Left lung (tissue), 10 donors: ENCODE results near the gene TUBAL3. TPM values are rescaled to one million over a fixed set of nuclear protein-coding genes. Genes with fewer than 3 reads are reported as not detected.

ENCODE experiments used
- ATAC-seq: fragments of 200-7000 bp; cut with Tn5 transposase; one replicate; pipeline ENCODE4 v1.9.1; 2020; ENCODE audit warnings: moderate library complexity
- DNase-seq, 4 donors: peaks; one replicate each; pipeline ENCODE4 v3.0.0-alpha.2; 2013 to 2020
- H3K27ac ChIP-seq, 2 donors: fragments of 200-600 bp; sonication (generic) in 1 of 2; one replicate each; pipeline versions ENCODE4 v1.5.0 to v1.8.0; 2020 to 2021
- H3K27me3 ChIP-seq, 2 donors: fragments of 200-600 bp; sonication (generic) in 1 of 2; one replicate each; pipeline versions ENCODE4 v1.5.0 to v1.8.0; 2020 to 2021
- H3K36me3 ChIP-seq, 2 donors: fragments of 200-600 bp; sonication (generic) in 1 of 2; one replicate each; pipeline versions ENCODE4 v1.5.0 to v1.8.0; 2020 to 2021
- H3K4me1 ChIP-seq, 2 donors: fragments of 200-600 bp; one replicate each; pipeline ENCODE4 v1.8.0; 2021
- H3K4me3 ChIP-seq, 2 donors: fragments of 200-600 bp; sonication (generic) in 1 of 2; one replicate each; pipeline versions ENCODE4 v1.5.0 to v1.8.0; 2020 to 2021; ENCODE audit warnings: mild to moderate bottlenecking in 1 of 2
- H3K9me3 ChIP-seq, 2 donors: fragments of 200-600 bp; sonication (generic) in 1 of 2; one replicate each; pipeline versions ENCODE4 v1.5.0 to v1.8.0; 2020 to 2021
- intact Hi-C, 2 donors: fragments of 100-400 bp; cut with DNase I; formaldehyde crosslinking; loops; one replicate each; pipeline versions ENCODE4 v1.11.2 to v1.14.2; 2022
- polyA plus RNA-seq, 6 donors: library from polyadenylated mRNA; unstranded; fragments of 120-200 nt; gene quantifications; one replicate each; pipeline ENCODE4 v1.2.1, GENCODE V29; 2013; ENCODE audit not compliant: insufficient read length in 6 of 6
- total RNA-seq, 2 donors: library from RNA; stranded (reverse); fragmentation: NEBNext Ultra II Directional; extraction: Animal tissue kit (Norgen Biotek cat#: 25700); gene quantifications; one replicate each; pipeline ENCODE4 v1.2.1, GENCODE V29; 2021
- TF ChIP-seq, protein P1 (sequence below), 2 donors: fragments of 200-600 bp; sonication (generic) in 1 of 2; IDR thresholded peaks; one replicate each; pipeline versions ENCODE4 v1.5.0 to v1.8.0; 2021; ENCODE audit warnings: antibody characterized with exemption in 2 of 2
- donor health status: DM: no; HTN: yes; CAD: no.
- donor health status: DM: no; HTN: no; CAD: no.

TUBAL3 gene
- total and polyA plus RNA-seq, 8 donors = 0.10 to 0.11 TPM; not detected in 6

DNA sequence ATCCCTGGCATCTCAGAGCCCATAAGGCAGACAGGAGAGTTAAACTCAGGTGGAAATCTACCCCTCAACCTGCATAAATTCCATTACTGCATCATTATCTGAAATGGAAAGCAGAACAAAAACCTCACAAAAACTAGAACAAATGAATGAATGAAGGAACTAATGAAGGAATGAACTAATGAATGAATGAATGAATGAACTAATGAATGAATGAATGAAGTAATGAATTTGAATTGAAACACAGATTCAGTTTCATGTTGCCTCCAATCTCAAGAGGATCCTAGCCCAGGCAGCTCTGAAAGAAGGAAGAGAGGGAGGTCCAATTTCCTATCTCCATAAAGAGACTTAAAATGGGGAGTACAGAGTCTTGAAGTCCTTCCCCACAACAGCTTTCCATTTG is 41.8 kb downstream of the TUBAL3 start:
- intact Hi-C loops = no loop called here
- Histone ChIP-seq H3K9me3 (no peaks in the 10 kb centered on the region), H3K4me3 (no peak overlapping the region), H3K4me1 (no peaks in the 10 kb centered on the region), H3K36me3 (no peaks in the 10 kb centered on the region), H3K27ac (no peak overlapping the region), H3K27me3 (peaks cover 0 to 31% of the 10 kb centered on the region in 2 donors)
- TF ChIP-seq, protein P1, sequence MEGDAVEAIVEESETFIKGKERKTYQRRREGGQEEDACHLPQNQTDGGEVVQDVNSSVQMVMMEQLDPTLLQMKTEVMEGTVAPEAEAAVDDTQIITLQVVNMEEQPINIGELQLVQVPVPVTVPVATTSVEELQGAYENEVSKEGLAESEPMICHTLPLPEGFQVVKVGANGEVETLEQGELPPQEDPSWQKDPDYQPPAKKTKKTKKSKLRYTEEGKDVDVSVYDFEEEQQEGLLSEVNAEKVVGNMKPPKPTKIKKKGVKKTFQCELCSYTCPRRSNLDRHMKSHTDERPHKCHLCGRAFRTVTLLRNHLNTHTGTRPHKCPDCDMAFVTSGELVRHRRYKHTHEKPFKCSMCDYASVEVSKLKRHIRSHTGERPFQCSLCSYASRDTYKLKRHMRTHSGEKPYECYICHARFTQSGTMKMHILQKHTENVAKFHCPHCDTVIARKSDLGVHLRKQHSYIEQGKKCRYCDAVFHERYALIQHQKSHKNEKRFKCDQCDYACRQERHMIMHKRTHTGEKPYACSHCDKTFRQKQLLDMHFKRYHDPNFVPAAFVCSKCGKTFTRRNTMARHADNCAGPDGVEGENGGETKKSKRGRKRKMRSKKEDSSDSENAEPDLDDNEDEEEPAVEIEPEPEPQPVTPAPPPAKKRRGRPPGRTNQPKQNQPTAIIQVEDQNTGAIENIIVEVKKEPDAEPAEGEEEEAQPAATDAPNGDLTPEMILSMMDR (IDR thresholded peaks at IDR 0.05) = no peak
- ATAC-seq (no peak), DNase-seq (no peak)

DNA sequence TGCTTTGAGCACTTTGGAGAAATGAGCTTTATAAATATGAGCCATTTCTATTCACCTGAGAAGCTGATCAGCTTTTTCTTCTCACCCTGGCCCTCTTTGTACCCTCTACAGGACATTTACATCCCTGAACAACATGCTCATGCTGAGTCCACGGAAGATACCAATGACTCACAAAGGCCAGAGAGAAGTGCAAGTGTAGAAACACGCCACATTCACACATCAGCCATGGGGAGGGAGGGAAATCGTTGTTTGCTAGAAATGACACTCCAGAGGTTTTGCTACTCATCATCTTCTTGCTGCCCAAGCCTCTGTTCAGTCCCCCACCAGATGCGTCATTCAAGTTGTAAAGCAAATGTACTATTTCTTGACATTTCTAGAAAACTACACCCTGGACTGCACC is 42.7 kb downstream of the TUBAL3 start:
- no peak for ATAC-seq

DNA sequence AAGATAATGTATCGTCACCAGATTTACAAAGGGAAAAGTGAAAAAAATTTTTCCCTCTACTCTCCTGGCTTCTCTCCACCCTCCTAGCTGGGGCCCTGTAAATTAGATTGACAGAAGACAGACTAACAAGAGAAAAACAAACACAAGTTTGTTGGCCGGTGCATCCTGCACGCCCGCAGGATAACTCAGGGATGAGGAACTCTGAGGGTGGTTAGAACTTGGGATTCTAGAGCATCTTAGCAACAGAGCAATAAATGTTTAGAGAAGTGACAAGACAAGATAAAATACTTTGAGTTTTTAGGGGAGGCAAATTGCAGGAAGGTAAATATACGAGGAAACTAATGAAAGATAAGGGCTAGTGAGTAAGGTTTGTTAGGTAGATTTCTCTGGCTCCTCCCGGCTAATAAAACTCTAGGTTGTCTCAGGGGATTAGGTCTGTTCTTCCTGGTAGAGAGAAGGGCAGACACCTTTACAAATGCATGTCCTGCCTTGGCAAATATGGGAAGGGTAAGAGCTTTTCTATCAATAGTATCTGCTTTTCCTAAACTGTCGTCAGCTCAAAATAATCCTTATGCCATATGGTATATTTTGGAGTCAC is 44.2 kb downstream of the TUBAL3 start:
- Histone ChIP-seq H3K4me3 (no peak overlapping the region), H3K9me3 (no peaks in the 10 kb centered on the region), H3K27ac (no peak overlapping the region), H3K36me3 (no peaks in the 10 kb centered on the region), H3K27me3 (peaks cover 5 to 29% of the 10 kb centered on the region in 2 donors), H3K4me1 (no peaks in the 10 kb centered on the region)
- TF ChIP-seq, protein P1 (IDR thresholded peaks at IDR 0.05) = no peak
- ATAC-seq = no peak
- intact Hi-C loops = no loop called here
- no peak for DNase-seq

More for the DNA sequence above, 42.7 kb downstream of the TUBAL3 start:
- Histone ChIP-seq H3K4me3 (no peak overlapping the region), H3K36me3 (no peaks in the 10 kb centered on the region), H3K4me1 (no peaks in the 10 kb centered on the region), H3K27ac (no peak overlapping the region), H3K27me3 (peaks cover 4 to 31% of the 10 kb centered on the region in 2 donors), H3K9me3 (no peaks in the 10 kb centered on the region)
- TF ChIP-seq, protein P1 (IDR thresholded peaks at IDR 0.05) = no peak
- intact Hi-C loops = no loop called here
- DNase-seq = no peak

DNA sequence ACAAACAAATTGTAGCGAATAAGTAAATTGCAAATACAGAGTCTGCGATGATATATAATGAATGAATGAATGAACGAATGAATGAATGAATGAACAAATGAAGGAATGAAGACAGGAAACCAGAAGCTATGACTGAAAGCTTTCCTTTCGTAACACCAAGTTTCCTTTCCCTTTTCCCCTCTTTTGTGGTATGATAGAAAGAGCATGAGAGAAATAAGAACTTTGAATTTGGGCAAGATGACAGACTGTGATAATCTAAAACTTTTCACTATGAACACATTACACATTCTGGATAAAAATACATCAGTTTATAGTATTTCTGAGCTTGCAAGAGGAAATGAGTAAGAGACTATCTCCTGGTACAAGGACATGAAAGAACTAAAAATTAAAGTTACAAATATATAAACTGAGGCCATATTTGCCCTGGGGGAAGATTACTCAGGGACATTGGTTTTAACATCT is 48.3 kb downstream of the TUBAL3 start:
- intact Hi-C loops = no loop called here

DNA sequence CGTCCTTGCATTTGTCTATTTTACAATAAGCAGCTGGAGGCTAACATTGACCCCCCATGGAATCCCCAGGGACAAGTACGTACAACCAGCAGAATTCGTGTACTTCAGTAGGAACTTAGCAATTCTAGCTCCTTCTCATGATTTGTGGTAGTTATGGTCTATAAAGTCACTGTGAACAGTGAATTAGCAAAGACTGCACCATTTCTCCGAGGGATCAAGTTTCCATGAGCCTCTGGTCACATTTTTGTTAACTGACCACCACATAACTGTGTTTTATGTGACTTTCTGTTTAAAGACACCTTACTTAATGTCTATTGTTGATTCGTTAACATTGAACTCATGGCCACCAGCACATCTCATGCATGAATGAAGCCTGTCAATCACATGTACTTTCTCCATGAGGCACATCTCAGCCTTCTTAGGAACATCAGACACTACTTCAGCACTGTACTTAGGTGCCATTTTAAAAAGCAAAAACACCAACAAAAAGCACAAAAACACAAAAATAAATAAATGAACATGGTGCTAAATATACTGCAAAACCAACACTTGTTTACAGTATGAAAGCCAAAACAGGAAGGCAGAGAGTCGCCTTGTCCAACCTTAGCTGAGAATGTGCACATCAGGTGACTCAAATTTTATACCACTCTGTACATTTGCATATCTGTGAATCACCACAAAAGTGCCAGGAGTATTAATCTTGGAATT is 48.9 kb downstream of the TUBAL3 start:
- DNase-seq = no peak
- no peaks in the 10 kb centered on the region for H3K36me3 ChIP-seq
- intact Hi-C loops = no loop called here
- H3K4me1 ChIP-seq = no peaks in the 10 kb centered on the region
- no peak overlapping the region for H3K27ac ChIP-seq
- no peak overlapping the region for H3K4me3 ChIP-seq
- peaks cover 0 to 5% of the 10 kb centered on the region in 2 donors for H3K27me3 ChIP-seq
- TF ChIP-seq, protein P1 (IDR thresholded peaks at IDR 0.05) = no peak
- ATAC-seq = no peak
- H3K9me3 ChIP-seq = no peaks in the 10 kb centered on the region

More for the DNA sequence above, 48.3 kb downstream of the TUBAL3 start:
- Histone ChIP-seq H3K4me1 (no peaks in the 10 kb centered on the region), H3K9me3 (no peaks in the 10 kb centered on the region), H3K36me3 (no peaks in the 10 kb centered on the region), H3K27ac (no peak overlapping the region), H3K27me3 (peaks cover 0 to 5% of the 10 kb centered on the region in 2 donors), H3K4me3 (no peak overlapping the region)
- no peak for DNase-seq
- TF ChIP-seq, protein P1 (IDR thresholded peaks at IDR 0.05) = no peak
- ATAC-seq = no peak
